GM18858 (cell line): Measurements from ENCODE around the gene CEP126.
"Not testable (repeated sequence)": the region's sequence is repeated elsewhere in the genome, so short reads cannot be mapped to it uniquely, and the experiment has no call there.

Source experiments
- ATAC-seq: cut with Tn5 transposase; IDR thresholded peaks from one replicate; pipeline ENCODE4 v1.9.1; 2021; ENCODE audit not compliant: unreplicated experiment

The CEP126 gene

GRCh38 chr11:101923554-101923953, 8.7 kb downstream of the CEP126 start:
- ATAC-seq = no peak

- no peak for ATAC-seq
Observed at GRCh38 chr11:101929294-101929915, 14.6 kb downstream of the CEP126 start.

GRCh38 chr11:101931692-101932091, 16.9 kb downstream of the CEP126 start:
- no peak for ATAC-seq

GRCh38 chr11:101940901-101941520, 26.2 kb downstream of the CEP126 start:
- ATAC-seq = no peak

GRCh38 chr11:101944923-101945322, 30.1 kb downstream of the CEP126 start:
- ATAC-seq = no peak

GRCh38 chr11:101945448-101945847, 30.6 kb downstream of the CEP126 start:
- ATAC-seq = no peak

- ATAC-seq = no peak
Observed at GRCh38 chr11:101949680-101950220, 34.9 kb downstream of the CEP126 start.

- no peak for ATAC-seq
Observed at GRCh38 chr11:101955278-101955677, 40.5 kb downstream of the CEP126 start.

GRCh38 chr11:101955701-101956100, 40.9 kb downstream of the CEP126 start:
- no peak for ATAC-seq

GRCh38 chr11:101960231-101960630, 45.4 kb downstream of the CEP126 start:
- ATAC-seq = no peak

- not testable (repeated sequence) for ATAC-seq
Observed at GRCh38 chr11:101964200-101964599, 49.4 kb downstream of the CEP126 start.

GRCh38 chr11:101974255-101974654, 59.4 kb downstream of the CEP126 start:
- no peak for ATAC-seq

GRCh38 chr11:101974771-101975170, 60.0 kb downstream of the CEP126 start:
- no peak for ATAC-seq

- ATAC-seq = no peak
Observed at GRCh38 chr11:101975734-101976133, 60.9 kb downstream of the CEP126 start.

GRCh38 chr11:101987370-101987769, 72.6 kb downstream of the CEP126 start:
- ATAC-seq = no peak

- no peak for ATAC-seq
Observed at GRCh38 chr11:101993172-101993571, 78.4 kb downstream of the CEP126 start.

GRCh38 chr11:101994052-101994469, 79.3 kb downstream of the CEP126 start:
- not testable (repeated sequence) for ATAC-seq

- ATAC-seq = no peak
Observed at GRCh38 chr11:101996111-101996510, 81.3 kb downstream of the CEP126 start.

- no peak for ATAC-seq
Observed at GRCh38 chr11:102001657-102002338, 87.0 kb downstream of the CEP126 start.

GRCh38 chr11:102004220-102004619, 89.4 kb downstream of the CEP126 start:
- no peak for ATAC-seq

GRCh38 chr11:102005306-102005705, 90.5 kb downstream of the CEP126 start:
- no peak for ATAC-seq
